ENCODE results near the gene SMARCC1.

Gene SMARCC1

DNA sequence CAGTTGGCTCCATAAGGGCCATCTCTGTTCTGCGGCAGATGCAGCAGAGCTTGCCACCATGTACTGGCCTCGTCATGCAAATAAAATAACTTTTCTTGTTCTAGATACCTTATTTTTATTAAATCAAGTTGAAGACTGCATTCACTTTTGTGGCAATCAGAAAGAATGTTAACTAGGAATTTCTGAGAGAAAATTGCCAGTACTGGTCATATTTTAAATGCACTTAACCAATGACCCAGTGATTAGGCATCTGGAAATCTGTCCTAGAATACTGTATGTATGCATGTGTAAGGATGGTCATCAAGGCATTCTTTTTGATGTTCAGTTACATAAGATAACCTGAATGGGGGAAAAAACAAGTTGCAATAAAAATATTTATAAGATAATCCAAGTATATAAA is 168.8 kb downstream of the SMARCC1 start:
- TF ChIP-seq ZNF274 (IDR thresholded peaks at IDR 0.05; ENCODE audit: low read depth, low read length) = no peak
- no peak overlapping the region for H3K4me3 ChIP-seq (ENCODE audit: low read length)

- H3K4me3 ChIP-seq (ENCODE audit: low read length) = no peak overlapping the region
- TF ChIP-seq ZNF274 (IDR thresholded peaks at IDR 0.05; ENCODE audit: low read depth, low read length) = no peak
These were observed 169.5 kb downstream of the SMARCC1 start for GRCh38 chr3:47612178-47612577.

- no peak for TF ChIP-seq ZNF274 (IDR thresholded peaks at IDR 0.05; ENCODE audit: low read depth, low read length)
- no peak overlapping the region for H3K4me3 ChIP-seq (ENCODE audit: low read length)
These were observed 170.1 kb downstream of the SMARCC1 start for GRCh38 chr3:47611576-47611975.

DNA sequence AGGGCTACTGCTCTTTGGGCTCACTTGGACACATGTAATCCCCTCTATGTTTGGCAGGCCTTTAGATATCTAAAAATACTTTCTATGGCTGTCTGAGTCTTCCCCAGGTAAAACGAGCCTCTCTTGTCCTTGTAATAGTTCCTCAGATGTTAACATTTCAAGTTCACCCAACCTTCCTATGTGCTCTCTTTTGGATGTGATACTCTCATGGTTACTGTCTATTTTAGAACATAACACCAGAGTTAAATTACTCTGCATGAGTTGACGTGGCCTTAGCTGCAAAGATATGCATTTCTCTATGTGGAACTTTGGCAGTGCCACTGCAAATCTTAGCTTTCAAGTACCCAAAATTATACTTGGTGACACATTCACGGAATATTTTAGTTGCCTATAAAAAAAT is 171.1 kb downstream of the SMARCC1 start:
- H3K4me3 ChIP-seq (ENCODE audit: low read length) = no peak overlapping the region
- TF ChIP-seq ZNF274 (IDR thresholded peaks at IDR 0.05; ENCODE audit: low read depth, low read length) = no peak

GRCh38 chr3:47607335-47607734 is 174.4 kb downstream of the SMARCC1 start:
- no peak overlapping the region for H3K4me3 ChIP-seq (ENCODE audit: low read length)
- TF ChIP-seq ZNF274 (IDR thresholded peaks at IDR 0.05; ENCODE audit: low read depth, low read length) = no peak

- no peak overlapping the region for H3K4me3 ChIP-seq (ENCODE audit: low read length)
- no peak for TF ChIP-seq ZNF274 (IDR thresholded peaks at IDR 0.05; ENCODE audit: low read depth, low read length)
These were observed 175.5 kb downstream of the SMARCC1 start for GRCh38 chr3:47606165-47606564.

- no peak overlapping the region for H3K4me3 ChIP-seq (ENCODE audit: low read length)
- no peak for TF ChIP-seq ZNF274 (IDR thresholded peaks at IDR 0.05; ENCODE audit: low read depth, low read length)
These were observed 176.0 kb downstream of the SMARCC1 start for GRCh38 chr3:47605652-47606051.

DNA sequence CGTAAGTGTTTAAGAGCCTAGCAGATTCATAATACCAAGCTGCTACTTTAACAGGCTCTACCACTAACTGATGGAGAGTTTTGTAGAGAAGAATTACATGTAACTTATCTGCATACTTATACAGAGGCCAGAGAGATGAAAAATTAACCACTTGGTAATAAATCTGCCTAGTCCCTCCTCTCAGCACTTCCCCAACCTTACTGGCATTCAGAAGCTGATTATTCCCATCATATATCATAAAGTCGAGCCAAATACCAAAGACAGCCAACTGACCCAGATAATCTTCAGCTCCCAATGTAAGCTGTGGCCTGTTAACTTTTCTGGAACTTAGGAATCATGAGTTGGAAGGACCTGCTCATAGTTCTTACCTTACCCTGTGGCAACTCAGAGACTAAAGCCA is 177.5 kb downstream of the SMARCC1 start:
- no peak for TF ChIP-seq ZNF274 (IDR thresholded peaks at IDR 0.05; ENCODE audit: low read depth, low read length)
- H3K4me3 ChIP-seq (ENCODE audit: low read length) = no peak overlapping the region

- TF ChIP-seq ZNF274 (IDR thresholded peaks at IDR 0.05; ENCODE audit: low read depth, low read length) = no peak
- H3K4me3 ChIP-seq (ENCODE audit: low read length) = no peak overlapping the region
These were observed 178.4 kb downstream of the SMARCC1 start for GRCh38 chr3:47603332-47603731.

DNA sequence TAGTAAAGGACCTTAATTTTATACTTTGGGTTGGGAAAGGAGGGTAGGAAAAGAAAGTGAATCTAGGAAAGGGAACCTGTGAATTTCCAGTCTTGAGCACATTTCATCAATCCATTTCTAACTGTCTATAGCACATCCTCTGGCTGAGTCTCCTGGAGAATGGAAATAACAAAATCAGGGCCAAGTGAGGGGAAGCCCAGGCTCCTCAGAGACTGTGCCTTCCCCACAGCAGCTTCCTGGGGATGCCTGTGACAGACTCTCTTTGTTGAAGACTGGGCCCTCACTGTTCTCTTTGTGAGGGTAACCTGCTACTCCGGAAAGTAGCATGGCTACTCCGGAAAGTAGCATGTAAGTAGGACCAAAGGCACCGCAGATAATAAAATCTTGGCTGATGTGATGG is 180.4 kb downstream of the SMARCC1 start:
- TF ChIP-seq ZNF274 (IDR thresholded peaks at IDR 0.05; ENCODE audit: low read depth, low read length) = no peak
- no peak overlapping the region for H3K4me3 ChIP-seq (ENCODE audit: low read length)

- H3K4me3 ChIP-seq (ENCODE audit: low read length) = no peak overlapping the region
- TF ChIP-seq ZNF274 (IDR thresholded peaks at IDR 0.05; ENCODE audit: low read depth, low read length) = no peak
These were observed 186.9 kb downstream of the SMARCC1 start for GRCh38 chr3:47594792-47595191.

DNA sequence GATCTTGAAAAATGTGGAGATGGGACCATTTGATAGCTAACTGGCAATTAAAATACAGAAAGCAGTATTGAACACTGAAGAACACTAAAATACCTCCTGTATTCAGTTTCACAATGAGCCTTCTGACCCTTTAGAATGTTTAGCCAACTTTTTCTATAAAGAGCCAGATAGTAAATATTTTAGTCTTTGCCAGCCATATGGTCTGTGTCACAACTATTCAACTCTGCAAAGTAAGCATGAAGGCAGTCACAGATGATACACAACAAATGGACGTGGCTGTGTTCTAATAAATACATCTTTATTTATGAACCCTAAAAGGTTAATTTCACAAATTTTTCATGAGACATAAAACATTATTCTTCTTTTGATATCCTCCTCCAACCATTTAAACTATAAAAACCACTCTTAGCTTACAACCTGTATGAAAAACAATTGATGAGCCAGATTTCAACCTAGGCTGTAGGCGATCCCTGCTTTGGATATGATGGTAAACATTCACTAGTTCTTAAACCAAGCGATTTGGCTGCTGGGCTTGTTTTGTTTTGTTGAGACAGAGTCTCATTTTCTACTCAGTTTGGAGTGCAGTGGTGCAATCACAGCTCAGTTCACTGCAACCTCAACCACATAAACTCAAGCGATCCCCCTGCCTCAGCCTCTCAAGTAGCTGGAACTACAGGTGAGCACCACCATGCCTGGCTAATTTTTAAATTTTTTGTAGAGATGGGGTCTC is 189.5 kb downstream of the SMARCC1 start:
- no peak overlapping the region for H3K4me3 ChIP-seq (ENCODE audit: low read length)
- TF ChIP-seq ZNF274 (IDR thresholded peaks at IDR 0.05; ENCODE audit: low read depth, low read length) = no peak

- no peak overlapping the region for H3K4me3 ChIP-seq (ENCODE audit: low read length)
- TF ChIP-seq ZNF274 (IDR thresholded peaks at IDR 0.05; ENCODE audit: low read depth, low read length) = no peak
These were observed 191.5 kb downstream of the SMARCC1 start for GRCh38 chr3:47590216-47590615.

DNA sequence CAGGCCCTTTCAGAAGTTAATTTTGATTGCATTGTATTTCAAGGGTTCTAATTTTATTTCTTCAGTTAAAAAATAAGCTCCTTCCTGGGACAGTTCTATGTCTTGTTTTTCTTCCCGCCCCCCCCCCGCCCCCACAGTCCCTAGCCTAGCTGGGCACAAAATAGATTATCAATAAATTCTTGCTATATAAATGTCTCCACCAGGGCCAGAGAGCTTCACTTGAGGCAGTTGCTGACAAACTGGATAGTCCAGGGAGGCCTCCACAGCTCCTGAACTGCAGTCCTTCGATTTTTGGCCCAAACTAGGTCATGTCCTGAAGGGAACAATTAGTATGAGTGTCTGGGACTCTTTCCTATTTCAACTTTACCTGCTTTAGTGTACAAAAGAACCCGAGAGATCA is 193.1 kb downstream of the SMARCC1 start:
- H3K4me3 ChIP-seq (ENCODE audit: low read length) = no peak overlapping the region
- no peak for TF ChIP-seq ZNF274 (IDR thresholded peaks at IDR 0.05; ENCODE audit: low read depth, low read length)

DNA sequence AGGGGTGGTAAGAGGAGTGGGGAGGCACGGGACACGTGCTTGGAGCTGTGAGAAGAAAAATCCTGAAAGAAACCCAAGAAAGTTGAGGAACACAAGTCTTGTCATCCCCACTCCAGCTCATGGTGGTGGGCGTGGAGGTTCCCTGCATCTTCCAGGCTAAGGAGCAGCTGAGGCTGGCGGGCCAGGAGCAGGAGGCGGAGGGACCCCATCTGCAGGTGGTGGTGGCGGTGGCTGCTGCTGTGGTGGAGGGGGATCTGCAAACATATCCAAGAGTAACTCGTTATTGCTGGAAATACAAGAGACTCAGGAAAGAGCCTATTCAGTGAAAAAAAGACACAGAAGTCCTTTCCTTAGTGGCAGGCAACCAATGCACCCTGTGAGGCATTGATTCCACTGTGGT is 193.6 kb downstream of the SMARCC1 start:
- no peak overlapping the region for H3K4me3 ChIP-seq (ENCODE audit: low read length)
- TF ChIP-seq ZNF274 (IDR thresholded peaks at IDR 0.05; ENCODE audit: low read depth, low read length) = no peak

GRCh38 chr3:47586746-47587145 is 194.9 kb downstream of the SMARCC1 start:
- no peak for TF ChIP-seq ZNF274 (IDR thresholded peaks at IDR 0.05; ENCODE audit: low read depth, low read length)
- no peak overlapping the region for H3K4me3 ChIP-seq (ENCODE audit: low read length)

Measured in GM08714 (cell line).